ENCODE data around the gene LRRC74B. TPM values are rescaled to one million over a fixed set of nuclear protein-coding genes. Genes with fewer than 3 reads are reported as not detected.
A peak's percentile ranks its signal among the peaks of the same experiment; 100 is the strongest.

Gene LRRC74B
- polyA plus RNA-seq, 3 donors = not detected

DNA sequence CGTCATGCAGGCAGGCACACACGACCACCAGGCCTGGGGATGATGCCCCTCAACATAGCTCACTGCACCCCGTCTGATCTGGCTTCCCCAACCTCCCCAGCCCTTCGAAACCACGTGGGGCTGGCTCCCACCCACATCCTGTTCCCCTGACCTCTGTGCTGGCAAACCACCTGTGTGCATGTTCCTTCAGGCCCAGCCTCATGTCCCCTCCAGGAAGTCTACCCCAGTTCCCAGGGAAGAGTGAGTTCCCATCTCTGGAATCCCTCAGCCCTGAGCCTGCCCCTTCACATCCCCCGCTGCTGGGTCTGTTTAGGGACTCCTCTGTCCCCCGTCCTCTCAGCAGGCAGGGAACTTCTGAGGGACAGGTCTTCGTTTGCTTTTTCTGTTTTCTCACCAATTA, 20.5 kb upstream of the LRRC74B start:
- Histone ChIP-seq H3K9me3 (replicated peaks in 1 of 2; ENCODE audit: control insufficient read depth in 1 of 2, insufficient read depth in 1 of 2, low read length in 2 of 2) (no peaks in the 10 kb centered on the region), H3K36me3 (replicated peaks in 1 of 2; ENCODE audit: control insufficient read depth in 1 of 2, insufficient read depth in 2 of 2, low read length in 2 of 2) (no peaks in the 10 kb centered on the region), H4K20me1 (ENCODE audit: insufficient read depth, low read length) (no peaks in the 10 kb centered on the region), H2AFZ (ENCODE audit: insufficient read depth, low read depth, low read length, poor library complexity, severe bottlenecking) (no peak overlapping the region), H3K4me1 (ENCODE audit: control insufficient read depth in 1 of 2, insufficient read depth in 2 of 2, low read length in 2 of 2) (no peaks in the 10 kb centered on the region), H3K9ac (ENCODE audit: insufficient read depth, low read length, poor library complexity, severe bottlenecking) (no peak overlapping the region), H3K4me3 (replicated peaks in 1 of 3; ENCODE audit: low read depth in 2 of 3, low read length in 3 of 3) (no peak overlapping the region), H3K27ac (ENCODE audit: low read depth in 1 of 2, low read length in 2 of 2) (no peak overlapping the region), H3K79me2 (ENCODE audit: insufficient read depth, low read length) (no peaks in the 10 kb centered on the region), H3K4me2 (replicated peaks; ENCODE audit: extremely low read depth, low read length, poor library complexity, severe bottlenecking) (no peak overlapping the region), H3K27me3 (ENCODE audit: control insufficient read depth in 2 of 2, insufficient read depth in 2 of 2, low read length in 2 of 2) (no peaks in the 10 kb centered on the region)
- 46% methylated on average over 7 of the region's 8 CpGs for WGBS (ENCODE audit: insufficient coverage)
- no peaks in the 10 kb centered on the region for H3K9me3 Mint-ChIP-seq
- intact Hi-C loops (cut with micrococcal nuclease) = loop anchor here in 1 of 2 donors (10.0 kb wide), 1 partner anchor 60 kb away; the partner anchor contains the start of gene AIFM3
- no peak for DNase-seq
- H3K4me1 Mint-ChIP-seq = no peaks in the 10 kb centered on the region
- no peaks in the 10 kb centered on the region for H3K36me3 Mint-ChIP-seq
- TF ChIP-seq, protein P1, sequence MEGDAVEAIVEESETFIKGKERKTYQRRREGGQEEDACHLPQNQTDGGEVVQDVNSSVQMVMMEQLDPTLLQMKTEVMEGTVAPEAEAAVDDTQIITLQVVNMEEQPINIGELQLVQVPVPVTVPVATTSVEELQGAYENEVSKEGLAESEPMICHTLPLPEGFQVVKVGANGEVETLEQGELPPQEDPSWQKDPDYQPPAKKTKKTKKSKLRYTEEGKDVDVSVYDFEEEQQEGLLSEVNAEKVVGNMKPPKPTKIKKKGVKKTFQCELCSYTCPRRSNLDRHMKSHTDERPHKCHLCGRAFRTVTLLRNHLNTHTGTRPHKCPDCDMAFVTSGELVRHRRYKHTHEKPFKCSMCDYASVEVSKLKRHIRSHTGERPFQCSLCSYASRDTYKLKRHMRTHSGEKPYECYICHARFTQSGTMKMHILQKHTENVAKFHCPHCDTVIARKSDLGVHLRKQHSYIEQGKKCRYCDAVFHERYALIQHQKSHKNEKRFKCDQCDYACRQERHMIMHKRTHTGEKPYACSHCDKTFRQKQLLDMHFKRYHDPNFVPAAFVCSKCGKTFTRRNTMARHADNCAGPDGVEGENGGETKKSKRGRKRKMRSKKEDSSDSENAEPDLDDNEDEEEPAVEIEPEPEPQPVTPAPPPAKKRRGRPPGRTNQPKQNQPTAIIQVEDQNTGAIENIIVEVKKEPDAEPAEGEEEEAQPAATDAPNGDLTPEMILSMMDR (IDR thresholded peaks at IDR 0.05) = no peak
- H3K27me3 Mint-ChIP-seq (ENCODE audit: low read depth in 3 of 3) = peaks cover 7 to 10% (median 8%) of the 10 kb centered on the region in 3 donors
- peak overlapping the region in 2 of 7 donors; percentile 36 to 40 for H3K27ac Mint-ChIP-seq
- H3K4me3 Mint-ChIP-seq = no peak overlapping the region

DNA sequence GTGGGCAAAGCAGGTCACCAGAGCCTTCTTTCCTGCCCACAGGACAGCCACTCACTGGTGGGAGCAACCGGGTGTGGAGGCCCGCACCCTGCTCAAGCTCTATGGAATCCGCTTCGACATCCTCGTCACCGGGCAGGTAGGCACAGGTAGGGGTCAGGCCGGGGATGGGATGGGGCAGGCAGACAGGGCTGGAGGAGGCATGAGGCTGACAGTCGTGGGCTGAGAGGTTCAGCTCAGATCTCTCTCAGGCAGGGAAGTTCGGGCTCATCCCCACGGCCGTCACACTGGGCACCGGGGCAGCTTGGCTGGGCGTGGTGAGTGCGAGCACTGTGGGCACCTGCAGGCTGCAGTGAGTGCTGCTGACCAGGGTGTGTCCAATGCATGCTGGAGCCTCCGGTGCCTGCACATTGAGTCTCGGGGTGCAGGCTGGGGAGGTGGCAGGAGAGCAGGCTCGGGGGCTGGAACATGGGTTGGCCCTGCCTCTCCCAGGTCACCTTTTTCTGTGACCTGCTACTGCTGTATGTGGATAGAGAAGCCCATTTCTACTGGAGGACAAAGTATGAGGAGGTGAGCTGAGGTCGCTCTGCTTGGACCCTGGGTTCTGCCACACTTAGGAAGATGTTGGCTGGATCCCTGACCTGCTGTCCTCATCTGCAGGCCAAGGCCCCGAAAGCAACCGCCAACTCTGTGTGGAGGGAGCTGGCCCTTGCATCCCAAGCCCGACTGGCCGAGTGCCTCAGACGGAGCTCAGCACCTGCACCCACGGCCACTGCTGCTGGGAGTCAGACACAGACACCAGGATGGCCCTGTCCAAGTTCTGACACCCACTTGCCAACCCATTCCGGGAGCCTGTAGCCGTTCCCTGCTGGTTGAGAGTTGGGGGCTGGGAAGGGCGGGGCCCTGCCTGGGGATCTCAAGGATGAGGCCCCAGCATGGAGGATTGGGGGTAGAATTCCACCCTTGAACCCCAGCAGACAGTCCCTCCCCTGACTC, 19.7 kb upstream of the LRRC74B start:
- no peaks in the 10 kb centered on the region for H3K36me3 Mint-ChIP-seq
- no peak overlapping the region for H3K27ac Mint-ChIP-seq
- DNase-seq = no peak
- H3K9me3 Mint-ChIP-seq = no peaks in the 10 kb centered on the region
- H3K9ac ChIP-seq (ENCODE audit: insufficient read depth, low read length, poor library complexity, severe bottlenecking) = no peak overlapping the region
- no peaks in the 10 kb centered on the region for H3K4me1 Mint-ChIP-seq
- no peaks in the 10 kb centered on the region for H3K36me3 ChIP-seq (replicated peaks in 1 of 2; ENCODE audit: control insufficient read depth in 1 of 2, insufficient read depth in 2 of 2, low read length in 2 of 2)
- H2AFZ ChIP-seq (ENCODE audit: insufficient read depth, low read depth, low read length, poor library complexity, severe bottlenecking) = no peak overlapping the region
- peaks cover 9 to 13% (median 12%) of the 10 kb centered on the region in 3 donors for H3K27me3 Mint-ChIP-seq (ENCODE audit: low read depth in 3 of 3)
- H3K4me3 Mint-ChIP-seq = no peak overlapping the region
- no peak overlapping the region for H3K4me2 ChIP-seq (replicated peaks; ENCODE audit: extremely low read depth, low read length, poor library complexity, severe bottlenecking)
- no peaks in the 10 kb centered on the region for H3K9me3 ChIP-seq (replicated peaks in 1 of 2; ENCODE audit: control insufficient read depth in 1 of 2, insufficient read depth in 1 of 2, low read length in 2 of 2)
- H3K4me1 ChIP-seq (ENCODE audit: control insufficient read depth in 1 of 2, insufficient read depth in 2 of 2, low read length in 2 of 2) = no peaks in the 10 kb centered on the region
- H3K79me2 ChIP-seq (ENCODE audit: insufficient read depth, low read length) = no peaks in the 10 kb centered on the region
- no peak overlapping the region for H3K27ac ChIP-seq (ENCODE audit: low read depth in 1 of 2, low read length in 2 of 2)
- TF ChIP-seq, protein P1 (IDR thresholded peaks at IDR 0.05) = no peak
- H3K4me3 ChIP-seq (replicated peaks in 1 of 3; ENCODE audit: low read depth in 2 of 3, low read length in 3 of 3) = no peak overlapping the region
- H3K27me3 ChIP-seq (ENCODE audit: control insufficient read depth in 2 of 2, insufficient read depth in 2 of 2, low read length in 2 of 2) = peaks cover 0 to 3% of the 10 kb centered on the region in 2 donors
- intact Hi-C loops (cut with micrococcal nuclease) = loop anchor here in 1 of 2 donors (10.0 kb wide), 1 partner anchor 61 kb away; the partner anchor contains the start of gene AIFM3
- H4K20me1 ChIP-seq (ENCODE audit: insufficient read depth, low read length) = no peaks in the 10 kb centered on the region
- WGBS (ENCODE audit: insufficient coverage) = 96% methylated on average over 22 of the region's 27 CpGs

Data from CD14-positive monocyte (primary cell).